DOHH2 (cell line): Measurements from ENCODE around the gene SCFD2.

ENCODE experiments used
- H3F3A ChIP-seq: fragments of 200-600 bp; sonication (generic), shearing (Covaris generic); 2 replicates; pipeline ENCODE4 v1.6.0; 2016; ENCODE audit warnings: antibody characterized with exemption, mild to moderate bottlenecking; ENCODE audit not compliant: control insufficient read depth, insufficient read depth
- H3K27ac ChIP-seq: fragments of 200-600 bp; sonication (generic); 2 replicates; pipeline ENCODE4 v1.5.1; 2014; ENCODE audit warnings: low read depth, mild to moderate bottlenecking, low read length, moderate library complexity
- H3K27me3 ChIP-seq: fragments of 200-600 bp; sonication (generic); 2 replicates; pipeline ENCODE4 v1.6.1; 2014; ENCODE audit warnings: mild to moderate bottlenecking, low read length, mixed read lengths; ENCODE audit not compliant: control insufficient read depth
- H3K36me3 ChIP-seq: fragments of 200-600 bp; sonication (generic); 2 replicates; pipeline ENCODE4 v1.6.1; 2014; ENCODE audit warnings: mild to moderate bottlenecking, low read length, moderate library complexity, mixed read lengths; ENCODE audit not compliant: control insufficient read depth
- H3K4me1 ChIP-seq: fragments of 200-600 bp; sonication (generic); 2 replicates; pipeline ENCODE4 v1.6.1; 2014; ENCODE audit warnings: mild to moderate bottlenecking, low read length, mixed read lengths; ENCODE audit not compliant: control insufficient read depth
- H3K4me2 ChIP-seq: fragments of 200-600 bp; sonication (generic); 2 replicates; pipeline ENCODE4 v1.6.0; 2014; ENCODE audit warnings: mild to moderate bottlenecking, low read length, moderate library complexity
- H3K4me3 ChIP-seq: fragments of 200-600 bp; sonication (generic); 2 replicates; pipeline ENCODE4 v1.5.1; 2014; ENCODE audit warnings: mild to moderate bottlenecking, low read length, mixed read lengths
- H3K79me2 ChIP-seq: fragments of 200-600 bp; sonication (generic); 2 replicates; pipeline ENCODE4 v1.6.1; 2014; ENCODE audit warnings: mild to moderate bottlenecking, low read length, mixed read lengths; ENCODE audit not compliant: control insufficient read depth
- H3K9me2 ChIP-seq: fragments of 200-600 bp; sonication (generic); replicated peaks from 2 replicates; pipeline ENCODE4 v1.6.1; 2014; ENCODE audit warnings: mild to moderate bottlenecking, low read length, mixed read lengths; ENCODE audit not compliant: control insufficient read depth
- H3K9me3 ChIP-seq: fragments of 200-600 bp; sonication (generic); 2 replicates; pipeline ENCODE4 v1.6.1; 2014; ENCODE audit warnings: antibody characterized with exemption, low read length, mixed read lengths; ENCODE audit not compliant: control insufficient read depth, insufficient read depth
- H4K20me1 ChIP-seq: fragments of 200-600 bp; sonication (generic); 2 replicates; pipeline ENCODE4 v1.6.0; 2014; ENCODE audit warnings: low read depth, mild to moderate bottlenecking, antibody characterized with exemption, low read length, moderate library complexity; ENCODE audit not compliant: control insufficient read depth, insufficient read depth
- EZH2phosphoT487 ChIP-seq: fragments of 200-600 bp; sonication (generic); IDR thresholded peaks from 2 replicates; pipeline ENCODE4 v1.6.1; 2017; ENCODE audit warnings: borderline replicate concordance, mild to moderate bottlenecking, antibody characterized with exemption, low read length, moderate library complexity, mixed read lengths
- TF ChIP-seq, protein P1 (sequence below): fragments of 200-600 bp; sonication (generic); IDR thresholded peaks from one replicate; pipeline ENCODE4 v1.5.1; 2014; ENCODE audit warnings: antibody characterized with exemption, mild to moderate bottlenecking, low read depth, low read length; ENCODE audit not compliant: poor library complexity, severe bottlenecking

SCFD2 gene

DNA sequence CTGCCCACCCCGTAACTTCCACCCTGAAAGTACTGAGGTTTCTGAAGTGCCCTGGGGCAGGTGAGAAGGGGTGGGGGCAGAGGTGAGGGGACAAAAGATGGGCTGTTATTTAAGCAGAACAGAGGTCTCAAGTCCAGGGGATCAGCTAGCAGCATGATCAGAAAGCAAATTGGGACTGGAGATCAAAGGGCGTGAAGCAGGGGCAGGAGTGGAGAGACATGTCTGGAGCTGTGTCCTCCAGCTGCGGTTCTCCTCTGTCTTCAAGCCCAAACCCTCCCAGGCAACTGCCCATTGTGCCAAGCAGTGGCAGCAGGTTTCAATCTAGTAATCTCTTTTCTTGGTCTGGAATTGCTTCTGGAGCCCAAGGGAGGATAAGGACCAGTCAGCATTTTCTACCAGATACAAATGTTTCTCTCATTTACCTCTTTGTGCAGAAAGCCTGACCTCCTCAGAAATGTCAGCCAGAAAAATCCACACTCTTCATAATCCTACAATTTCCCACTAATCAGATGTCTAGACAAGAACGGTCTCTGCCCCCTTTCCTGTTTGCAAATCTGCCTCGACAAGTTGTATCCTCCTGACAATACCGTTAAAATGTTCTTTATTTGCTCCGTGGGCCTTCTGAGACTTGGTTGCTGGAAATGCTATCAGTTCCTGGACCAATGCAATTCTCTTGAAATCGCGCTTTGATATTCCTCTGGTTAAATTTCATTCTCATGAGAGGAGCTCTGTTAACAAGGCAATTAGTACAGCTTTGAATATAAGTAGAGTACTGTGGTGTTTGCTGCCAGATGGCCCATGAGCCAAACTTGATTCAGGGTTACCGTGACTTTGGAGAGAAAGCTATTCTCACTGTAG, 526.9 kb downstream of the SCFD2 start:
- Histone ChIP-seq H3K27me3 (no peaks in the 10 kb centered on the region), H3K36me3 (no peaks in the 10 kb centered on the region), H3K9me2 (no peaks in the 10 kb centered on the region), H3K9me3 (no peaks in the 10 kb centered on the region), H3K4me3 (no peak overlapping the region), H3K27ac (no peak overlapping the region), H3K4me1 (peaks cover 10% of the 10 kb centered on the region), H3F3A (no peaks in the 10 kb centered on the region), H3K79me2 (no peaks in the 10 kb centered on the region), H4K20me1 (no peaks in the 10 kb centered on the region), H3K4me2 (no peak overlapping the region)
- TF ChIP-seq EZH2phosphoT487: no peak
- TF ChIP-seq, protein P1, sequence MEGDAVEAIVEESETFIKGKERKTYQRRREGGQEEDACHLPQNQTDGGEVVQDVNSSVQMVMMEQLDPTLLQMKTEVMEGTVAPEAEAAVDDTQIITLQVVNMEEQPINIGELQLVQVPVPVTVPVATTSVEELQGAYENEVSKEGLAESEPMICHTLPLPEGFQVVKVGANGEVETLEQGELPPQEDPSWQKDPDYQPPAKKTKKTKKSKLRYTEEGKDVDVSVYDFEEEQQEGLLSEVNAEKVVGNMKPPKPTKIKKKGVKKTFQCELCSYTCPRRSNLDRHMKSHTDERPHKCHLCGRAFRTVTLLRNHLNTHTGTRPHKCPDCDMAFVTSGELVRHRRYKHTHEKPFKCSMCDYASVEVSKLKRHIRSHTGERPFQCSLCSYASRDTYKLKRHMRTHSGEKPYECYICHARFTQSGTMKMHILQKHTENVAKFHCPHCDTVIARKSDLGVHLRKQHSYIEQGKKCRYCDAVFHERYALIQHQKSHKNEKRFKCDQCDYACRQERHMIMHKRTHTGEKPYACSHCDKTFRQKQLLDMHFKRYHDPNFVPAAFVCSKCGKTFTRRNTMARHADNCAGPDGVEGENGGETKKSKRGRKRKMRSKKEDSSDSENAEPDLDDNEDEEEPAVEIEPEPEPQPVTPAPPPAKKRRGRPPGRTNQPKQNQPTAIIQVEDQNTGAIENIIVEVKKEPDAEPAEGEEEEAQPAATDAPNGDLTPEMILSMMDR: no peak

DNA sequence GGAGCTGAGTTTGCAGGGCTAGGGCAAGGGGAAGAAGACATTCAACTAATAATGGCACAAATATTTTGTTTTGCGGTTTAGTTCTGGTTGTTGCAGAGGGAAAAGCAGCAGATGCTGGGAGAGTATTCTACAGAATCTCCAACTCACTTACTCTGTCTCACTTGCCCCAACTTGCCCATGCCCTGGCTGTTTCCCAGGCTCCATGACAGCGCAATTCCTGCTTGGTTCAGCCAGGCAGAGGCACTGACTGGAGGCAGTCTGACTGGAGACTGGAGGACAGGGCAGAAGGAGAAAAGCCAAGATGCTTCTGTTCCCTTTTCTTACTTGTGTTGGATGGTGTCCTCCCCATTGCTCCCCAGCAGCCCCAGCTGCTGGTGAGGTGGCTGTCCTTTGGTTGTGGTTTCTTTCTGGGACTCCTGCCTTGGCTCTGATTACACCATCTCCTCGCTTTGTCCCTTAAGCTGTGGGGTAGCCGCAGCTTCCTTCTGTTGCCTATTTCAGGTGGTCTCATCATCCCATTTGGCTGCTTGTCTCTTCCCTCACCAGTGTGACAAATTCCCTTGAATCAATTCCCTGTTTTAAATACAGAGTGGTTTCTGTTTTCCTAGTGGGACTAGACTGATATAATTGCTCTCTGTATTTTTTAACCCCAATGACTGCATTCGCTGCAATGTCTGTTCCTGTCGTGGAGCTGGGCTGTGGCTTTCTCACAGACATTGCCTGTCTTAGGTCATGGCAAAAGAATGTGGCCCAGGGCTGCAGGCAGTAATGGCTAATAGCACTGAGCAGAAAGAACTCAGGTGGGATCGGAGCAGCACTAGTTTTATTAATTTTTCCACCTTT, 527.9 kb downstream of the SCFD2 start:
- Histone ChIP-seq H3K36me3 (no peaks in the 10 kb centered on the region), H3K27ac (no peak overlapping the region), H3K79me2 (no peaks in the 10 kb centered on the region), H3K27me3 (no peaks in the 10 kb centered on the region), H3K4me1 (peaks cover under 1% of the 10 kb centered on the region; the same call in 1 of the 2 replicates), H3K4me3 (no peak overlapping the region), H4K20me1 (no peaks in the 10 kb centered on the region), H3K9me2 (no peaks in the 10 kb centered on the region), H3F3A (no peaks in the 10 kb centered on the region), H3K4me2 (no peak overlapping the region), H3K9me3 (no peaks in the 10 kb centered on the region)
- TF ChIP-seq, protein P1: no peak
- no peak for TF ChIP-seq EZH2phosphoT487

DNA sequence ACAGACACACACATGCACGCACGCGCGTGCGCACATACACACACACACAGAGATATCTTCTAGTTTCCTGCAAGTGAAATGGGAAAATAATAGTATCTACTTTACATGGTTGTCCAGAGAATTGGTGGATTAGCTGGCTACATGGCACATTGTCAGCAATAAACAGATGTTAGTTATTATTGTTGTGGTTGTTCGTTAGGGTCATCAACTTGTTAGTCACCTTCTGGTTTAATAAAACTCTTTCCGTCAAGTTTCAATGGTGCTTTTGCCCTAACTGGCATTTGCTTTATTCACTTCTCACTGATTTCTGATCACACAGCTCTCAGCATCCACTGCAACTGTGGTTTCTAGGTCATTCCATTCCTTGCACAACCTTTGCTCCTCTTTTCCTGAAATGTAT, 529.2 kb downstream of the SCFD2 start:
- H3K36me3 ChIP-seq: no peaks in the 10 kb centered on the region
- no peaks in the 10 kb centered on the region for H3F3A ChIP-seq
- H3K4me2 ChIP-seq: no peak overlapping the region
- no peaks in the 10 kb centered on the region for H3K9me3 ChIP-seq
- no peaks in the 10 kb centered on the region for H4K20me1 ChIP-seq
- H3K4me1 ChIP-seq: no peaks in the 10 kb centered on the region
- no peaks in the 10 kb centered on the region for H3K27me3 ChIP-seq
- no peak overlapping the region for H3K4me3 ChIP-seq
- no peaks in the 10 kb centered on the region for H3K79me2 ChIP-seq
- no peak overlapping the region for H3K27ac ChIP-seq
- no peak for TF ChIP-seq EZH2phosphoT487
- TF ChIP-seq, protein P1: no peak
- no peaks in the 10 kb centered on the region for H3K9me2 ChIP-seq
